ENCODE measurements around the gene NAGS.

NAGS gene

GRCh38 chr17:43983196-43983514 is 21.3 kb upstream of the NAGS start:
- no peaks in the 10 kb centered on the region for H3K36me3 ChIP-seq (ENCODE audit: insufficient read depth, low read length)
- no peak overlapping the region for H3K4me2 ChIP-seq (ENCODE audit: low read length)
- no peaks in the 10 kb centered on the region for H3K9me2 ChIP-seq (ENCODE audit: low read depth, low read length)
- no peak overlapping the region for H3K9ac ChIP-seq (ENCODE audit: low read length)
- H3K4me1 ChIP-seq (ENCODE audit: insufficient read depth, low read length, severe bottlenecking), result no peaks in the 10 kb centered on the region
- no peak overlapping the region for H3K4me3 ChIP-seq (ENCODE audit: low read depth, low read length, poor library complexity, severe bottlenecking)
- H4K20me1 ChIP-seq (ENCODE audit: insufficient read depth, low read length), result no peaks in the 10 kb centered on the region
- H3K9me3 ChIP-seq (ENCODE audit: low read length), result no peaks in the 10 kb centered on the region
- no peaks in the 10 kb centered on the region for H3F3A ChIP-seq (ENCODE audit: insufficient read depth, low read length)
- no peak overlapping the region for H2AFZ ChIP-seq (ENCODE audit: low read length)
- TF ChIP-seq, protein P1, sequence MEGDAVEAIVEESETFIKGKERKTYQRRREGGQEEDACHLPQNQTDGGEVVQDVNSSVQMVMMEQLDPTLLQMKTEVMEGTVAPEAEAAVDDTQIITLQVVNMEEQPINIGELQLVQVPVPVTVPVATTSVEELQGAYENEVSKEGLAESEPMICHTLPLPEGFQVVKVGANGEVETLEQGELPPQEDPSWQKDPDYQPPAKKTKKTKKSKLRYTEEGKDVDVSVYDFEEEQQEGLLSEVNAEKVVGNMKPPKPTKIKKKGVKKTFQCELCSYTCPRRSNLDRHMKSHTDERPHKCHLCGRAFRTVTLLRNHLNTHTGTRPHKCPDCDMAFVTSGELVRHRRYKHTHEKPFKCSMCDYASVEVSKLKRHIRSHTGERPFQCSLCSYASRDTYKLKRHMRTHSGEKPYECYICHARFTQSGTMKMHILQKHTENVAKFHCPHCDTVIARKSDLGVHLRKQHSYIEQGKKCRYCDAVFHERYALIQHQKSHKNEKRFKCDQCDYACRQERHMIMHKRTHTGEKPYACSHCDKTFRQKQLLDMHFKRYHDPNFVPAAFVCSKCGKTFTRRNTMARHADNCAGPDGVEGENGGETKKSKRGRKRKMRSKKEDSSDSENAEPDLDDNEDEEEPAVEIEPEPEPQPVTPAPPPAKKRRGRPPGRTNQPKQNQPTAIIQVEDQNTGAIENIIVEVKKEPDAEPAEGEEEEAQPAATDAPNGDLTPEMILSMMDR (IDR thresholded peaks at IDR 0.05; ENCODE audit: low read length), result no peak
- no peak for TF ChIP-seq EZH2 (IDR thresholded peaks at IDR 0.05; ENCODE audit: borderline replicate concordance, low read length)
- 0 out of 2 replicates have a peak, but pooled peaks cover 6% of the 10 kb centered on the region for H3K27me3 ChIP-seq (ENCODE audit: insufficient read depth, low read length)
- H3K79me2 ChIP-seq (ENCODE audit: insufficient read depth, low read length), result no peaks in the 10 kb centered on the region
- no peak overlapping the region for H3K27ac ChIP-seq (ENCODE audit: low read depth, low read length, poor library complexity, severe bottlenecking)

DNA sequence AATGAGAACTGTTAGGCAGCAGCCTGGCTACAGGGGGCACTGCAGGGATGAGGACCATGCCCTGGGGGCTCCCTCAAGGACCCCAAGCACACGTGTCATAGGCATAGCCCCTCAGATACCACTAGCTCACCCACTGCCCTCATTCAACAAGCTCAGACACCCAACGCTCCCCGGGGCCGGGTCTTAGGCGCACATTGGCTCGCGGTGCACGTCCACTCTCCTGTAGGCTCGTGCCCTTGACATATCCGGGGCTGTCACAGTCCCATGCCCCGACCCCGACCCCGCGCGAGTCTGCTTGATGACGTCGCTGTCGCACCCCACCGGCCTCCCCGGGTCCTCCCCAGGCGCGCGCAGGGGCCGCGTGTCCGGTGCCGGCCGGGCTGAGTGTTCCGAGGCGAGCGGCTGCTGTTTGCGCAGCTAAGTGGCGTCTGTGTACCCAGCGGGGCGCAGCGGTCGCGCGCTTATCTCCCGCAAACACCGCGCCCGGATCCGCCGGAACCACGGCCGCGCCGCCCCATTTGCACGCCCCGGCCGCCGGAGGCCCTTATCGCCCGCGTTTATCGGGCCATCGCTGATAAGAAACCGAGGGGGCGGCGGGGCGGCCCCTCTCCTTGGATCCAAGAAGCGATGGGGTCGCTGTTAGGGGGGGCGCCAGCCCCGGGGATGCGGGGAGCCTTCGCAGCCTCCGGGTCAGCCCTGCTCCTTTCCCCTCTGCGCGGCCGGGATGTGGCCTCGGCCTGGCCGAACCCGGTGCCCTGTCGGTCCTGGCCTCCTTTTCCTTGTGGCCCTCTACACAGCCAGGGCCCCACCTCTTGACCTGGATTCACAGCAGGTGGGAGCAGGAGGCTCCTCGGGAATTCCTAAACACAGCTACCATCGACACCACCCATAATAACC is 20.7 kb upstream of the NAGS start:
- H3F3A ChIP-seq (ENCODE audit: insufficient read depth, low read length), result no peaks in the 10 kb centered on the region
- no peak overlapping the region for H3K4me3 ChIP-seq (ENCODE audit: low read depth, low read length, poor library complexity, severe bottlenecking)
- H3K4me2 ChIP-seq (ENCODE audit: low read length), result no peak overlapping the region
- TF ChIP-seq, protein P1 (IDR thresholded peaks at IDR 0.05; ENCODE audit: low read length), result no peak
- no peak for TF ChIP-seq EZH2 (IDR thresholded peaks at IDR 0.05; ENCODE audit: borderline replicate concordance, low read length)
- H3K4me1 ChIP-seq (ENCODE audit: insufficient read depth, low read length, severe bottlenecking), result no peaks in the 10 kb centered on the region
- no peak overlapping the region for H3K27ac ChIP-seq (ENCODE audit: low read depth, low read length, poor library complexity, severe bottlenecking)
- no peaks in the 10 kb centered on the region for H3K9me2 ChIP-seq (ENCODE audit: low read depth, low read length)
- no peaks in the 10 kb centered on the region for H3K79me2 ChIP-seq (ENCODE audit: insufficient read depth, low read length)
- H3K9ac ChIP-seq (ENCODE audit: low read length), result no peak overlapping the region
- H3K36me3 ChIP-seq (ENCODE audit: insufficient read depth, low read length), result no peaks in the 10 kb centered on the region
- H3K9me3 ChIP-seq (ENCODE audit: low read length), result no peaks in the 10 kb centered on the region
- 0 out of 2 replicates have a peak, but pooled peaks cover 6% of the 10 kb centered on the region for H3K27me3 ChIP-seq (ENCODE audit: insufficient read depth, low read length)
- H4K20me1 ChIP-seq (ENCODE audit: insufficient read depth, low read length), result no peaks in the 10 kb centered on the region
- no peak overlapping the region for H2AFZ ChIP-seq (ENCODE audit: low read length)

- H3K9me2 ChIP-seq (ENCODE audit: low read depth, low read length), result no peaks in the 10 kb centered on the region
- H3K4me3 ChIP-seq (ENCODE audit: low read depth, low read length, poor library complexity, severe bottlenecking), result no peak overlapping the region
- no peak overlapping the region for H2AFZ ChIP-seq (ENCODE audit: low read length)
Observed at GRCh38 chr17:43984521-43984920, 19.9 kb upstream of the NAGS start.

More at GRCh38 chr17:43984521-43984920, 19.9 kb upstream of the NAGS start:
- H3K27ac ChIP-seq (ENCODE audit: low read depth, low read length, poor library complexity, severe bottlenecking), result no peak overlapping the region
- H3K9me3 ChIP-seq (ENCODE audit: low read length), result no peaks in the 10 kb centered on the region
- no peaks in the 10 kb centered on the region for H3K36me3 ChIP-seq (ENCODE audit: insufficient read depth, low read length)
- 0 out of 2 replicates have a peak, but pooled peaks cover 6% of the 10 kb centered on the region for H3K27me3 ChIP-seq (ENCODE audit: insufficient read depth, low read length)
- no peak for TF ChIP-seq EZH2 (IDR thresholded peaks at IDR 0.05; ENCODE audit: borderline replicate concordance, low read length)
- TF ChIP-seq, protein P1 (IDR thresholded peaks at IDR 0.05; ENCODE audit: low read length), result no peak
- H3K9ac ChIP-seq (ENCODE audit: low read length), result no peak overlapping the region
- H3K4me2 ChIP-seq (ENCODE audit: low read length), result no peak overlapping the region
- H3K79me2 ChIP-seq (ENCODE audit: insufficient read depth, low read length), result no peaks in the 10 kb centered on the region
- no peaks in the 10 kb centered on the region for H4K20me1 ChIP-seq (ENCODE audit: insufficient read depth, low read length)
- no peaks in the 10 kb centered on the region for H3K4me1 ChIP-seq (ENCODE audit: insufficient read depth, low read length, severe bottlenecking)
- no peaks in the 10 kb centered on the region for H3F3A ChIP-seq (ENCODE audit: insufficient read depth, low read length)
